GM12865 (cell line): ENCODE measurements around the gene MTMR4.

ENCODE experiments used
- DNase-seq: peaks from one replicate; pipeline ENCODE4 v3.0.0; 2010; ENCODE audit warnings: low read depth
- H3K4me3 ChIP-seq: 2 replicates; pipeline ENCODE4 v1.5.1; 2011; ENCODE audit warnings: mild to moderate bottlenecking, low read depth, low read length, control low read depth
- CTCF ChIP-seq: IDR thresholded peaks from 2 replicates; pipeline ENCODE4 v1.5.1; 2011; ENCODE audit warnings: low read length, control low read depth, low read depth, inconsistent platforms; ENCODE audit not compliant: insufficient read depth; ENCODE audit errors: missing control alignments

Gene MTMR4

GRCh38 chr17:58532555-58532951 lies 18.1 kb upstream of the MTMR4 start:
- no peak for TF ChIP-seq CTCF
- DNase-seq, result no peak
- no peak overlapping the region for H3K4me3 ChIP-seq

GRCh38 chr17:58531661-58532554 lies 17.5 kb upstream of the MTMR4 start:
- no peak for TF ChIP-seq CTCF
- peak; percentile 35 for DNase-seq
- peak overlapping the region; percentile 17; the same call in 1 of the 2 replicates for H3K4me3 ChIP-seq

- TF ChIP-seq CTCF, result no peak
- no peak for DNase-seq
- no peak overlapping the region for H3K4me3 ChIP-seq
These were observed 16.7 kb upstream of the MTMR4 start for GRCh38 chr17:58531122-58531521.

- DNase-seq, result no peak
- H3K4me3 ChIP-seq, result no peak overlapping the region
- TF ChIP-seq CTCF, result no peak
These were observed 16.2 kb upstream of the MTMR4 start for GRCh38 chr17:58530655-58531054.

- H3K4me3 ChIP-seq, result no peak overlapping the region
- DNase-seq, result no peak
- TF ChIP-seq CTCF, result no peak
These were observed 14.8 kb upstream of the MTMR4 start for GRCh38 chr17:58529275-58529674.

GRCh38 chr17:58528443-58528842 lies 14.0 kb upstream of the MTMR4 start:
- DNase-seq, result no peak
- no peak for TF ChIP-seq CTCF
- no peak overlapping the region for H3K4me3 ChIP-seq

- TF ChIP-seq CTCF, result no peak
- no peak overlapping the region for H3K4me3 ChIP-seq
- DNase-seq, result no peak
These were observed 13.5 kb upstream of the MTMR4 start for GRCh38 chr17:58527949-58528348.
